Mesenchymal stem cell (in vitro differentiated cells and primary cell): ENCODE data around the gene SAXO2.
"Not testable (repeated sequence)": the region's sequence is repeated elsewhere in the genome, so short reads cannot be mapped to it uniquely, and the experiment has no call there.

Experiments used
- DNase-seq: peaks from one replicate; pipeline ENCODE4 v3.0.0-alpha.2; 2013
- H2AFZ ChIP-seq: one replicate; pipeline ENCODE4 v1.6.1; 2013; ENCODE audit warnings: low read depth, mild to moderate bottlenecking, control low read depth, inconsistent platforms, low read length, moderate library complexity
- H2AK5ac ChIP-seq: 2 replicates; pipeline ENCODE4 v1.6.1; 2013; ENCODE audit warnings: low read length, moderate library complexity, mild to moderate bottlenecking, inconsistent platforms; ENCODE audit not compliant: severe bottlenecking
- H2BK120ac ChIP-seq: one replicate; pipeline ENCODE4 v1.6.1; 2013; ENCODE audit warnings: low read depth, mild to moderate bottlenecking, inconsistent platforms, low read length, moderate library complexity
- H2BK12ac ChIP-seq, 2 experiments: one replicate each; pipeline ENCODE4 v1.6.1; 2013; ENCODE audit warnings: inconsistent platforms in 2 of 2, low read length in 2 of 2, mild to moderate bottlenecking in 2 of 2, moderate library complexity in 2 of 2, control low read depth in 1 of 2
- H2BK15ac ChIP-seq: one replicate; pipeline ENCODE4 v1.6.1; 2013; ENCODE audit warnings: mild to moderate bottlenecking, low read depth, inconsistent platforms; ENCODE audit not compliant: poor library complexity, severe bottlenecking
- H2BK5ac ChIP-seq: 2 replicates; pipeline ENCODE4 v1.6.1; 2013; ENCODE audit warnings: low read depth, mild to moderate bottlenecking, low read length, control low read depth, inconsistent platforms; ENCODE audit not compliant: poor library complexity, severe bottlenecking
- H3K14ac ChIP-seq, 2 experiments: one replicate each; pipeline ENCODE4 v1.6.1; 2013; ENCODE audit warnings: inconsistent platforms in 2 of 2, low read length in 2 of 2, control low read depth in 1 of 2, mild to moderate bottlenecking in 1 of 2, moderate library complexity in 1 of 2
- H3K18ac ChIP-seq, 2 experiments: one replicate each; pipeline ENCODE4 v1.6.1; 2013; ENCODE audit warnings: inconsistent platforms in 2 of 2, low read length in 2 of 2, control low read depth in 1 of 2, low read depth in 1 of 2, mild to moderate bottlenecking in 1 of 2
- H3K23ac ChIP-seq, 2 experiments: one replicate each; pipeline ENCODE4 v1.6.1; 2013; ENCODE audit warnings: inconsistent platforms in 2 of 2, low read length in 2 of 2, mild to moderate bottlenecking in 2 of 2, moderate library complexity in 2 of 2, control low read depth in 1 of 2
- H3K27ac ChIP-seq: 2 replicates; pipeline ENCODE4 v1.5.1; 2013; ENCODE audit warnings: mild to moderate bottlenecking, moderate library complexity, low read length, control low read depth, inconsistent platforms; ENCODE audit not compliant: poor library complexity, severe bottlenecking
- H3K27me3 ChIP-seq, 2 experiments: 2 replicates each; pipeline versions ENCODE4 v1.6.1 to v1.7.0; 2013; ENCODE audit warnings: low read length in 2 of 2, mild to moderate bottlenecking in 2 of 2, moderate library complexity in 2 of 2, control low read depth in 1 of 2, inconsistent platforms in 1 of 2; ENCODE audit not compliant: control insufficient read depth in 1 of 2, insufficient read depth in 1 of 2
- H3K36me3 ChIP-seq, 2 experiments: 2 replicates each; pipeline versions ENCODE4 v1.6.1 to v1.7.0; 2013; ENCODE audit warnings: low read length in 2 of 2, control low read depth in 1 of 2, inconsistent platforms in 1 of 2, low read depth in 1 of 2, mild to moderate bottlenecking in 1 of 2; ENCODE audit not compliant: insufficient read depth in 2 of 2, control insufficient read depth in 1 of 2
- H3K4ac ChIP-seq, 2 experiments: one replicate each; pipeline ENCODE4 v1.6.1; 2013; ENCODE audit warnings: inconsistent platforms in 2 of 2, low read length in 2 of 2, mild to moderate bottlenecking in 2 of 2, moderate library complexity in 2 of 2, control low read depth in 1 of 2, low read depth in 1 of 2
- H3K4me1 ChIP-seq: 2 replicates; pipeline ENCODE4 v1.6.1; 2013; ENCODE audit warnings: low read depth, low read length, control low read depth; ENCODE audit not compliant: control insufficient read depth, insufficient read depth
- H3K4me2 ChIP-seq: 2 replicates; pipeline ENCODE4 v1.6.1; 2013; ENCODE audit warnings: low read length, mild to moderate bottlenecking, inconsistent platforms; ENCODE audit not compliant: poor library complexity, severe bottlenecking
- H3K4me3 ChIP-seq, 2 experiments: 2 replicates each; pipeline versions ENCODE4 v1.5.1 to v1.7.0; 2013; ENCODE audit warnings: low read length in 2 of 2, mild to moderate bottlenecking in 2 of 2, control low read depth in 1 of 2, low read depth in 1 of 2; ENCODE audit not compliant: insufficient read depth in 1 of 2
- H3K79me1 ChIP-seq: replicated peaks from 2 replicates; pipeline ENCODE4 v1.6.1; 2013; ENCODE audit warnings: mild to moderate bottlenecking, control low read depth, low read length, inconsistent platforms; ENCODE audit not compliant: poor library complexity, severe bottlenecking
- H3K9ac ChIP-seq: 2 replicates; pipeline ENCODE4 v1.7.0; 2013; ENCODE audit warnings: mild to moderate bottlenecking, low read length, moderate library complexity
- H3K9me3 ChIP-seq: 2 replicates; pipeline ENCODE4 v1.7.0; 2013; ENCODE audit warnings: mild to moderate bottlenecking, low read length; ENCODE audit not compliant: control insufficient read depth
- H4K8ac ChIP-seq: one replicate; pipeline ENCODE4 v1.6.1; 2013; ENCODE audit warnings: inconsistent platforms, mild to moderate bottlenecking, low read length, moderate library complexity
- H4K91ac ChIP-seq: one replicate; pipeline ENCODE4 v1.6.1; 2013; ENCODE audit warnings: mild to moderate bottlenecking, low read length, inconsistent platforms
- WGBS: methylation state at CpG from one replicate; pipeline ENCODE4 v1.1.7; 2013; ENCODE audit warnings: mixed read lengths; 5-methylcytosine and 5-hydroxymethylcytosine counted together

SAXO2 gene

DNA sequence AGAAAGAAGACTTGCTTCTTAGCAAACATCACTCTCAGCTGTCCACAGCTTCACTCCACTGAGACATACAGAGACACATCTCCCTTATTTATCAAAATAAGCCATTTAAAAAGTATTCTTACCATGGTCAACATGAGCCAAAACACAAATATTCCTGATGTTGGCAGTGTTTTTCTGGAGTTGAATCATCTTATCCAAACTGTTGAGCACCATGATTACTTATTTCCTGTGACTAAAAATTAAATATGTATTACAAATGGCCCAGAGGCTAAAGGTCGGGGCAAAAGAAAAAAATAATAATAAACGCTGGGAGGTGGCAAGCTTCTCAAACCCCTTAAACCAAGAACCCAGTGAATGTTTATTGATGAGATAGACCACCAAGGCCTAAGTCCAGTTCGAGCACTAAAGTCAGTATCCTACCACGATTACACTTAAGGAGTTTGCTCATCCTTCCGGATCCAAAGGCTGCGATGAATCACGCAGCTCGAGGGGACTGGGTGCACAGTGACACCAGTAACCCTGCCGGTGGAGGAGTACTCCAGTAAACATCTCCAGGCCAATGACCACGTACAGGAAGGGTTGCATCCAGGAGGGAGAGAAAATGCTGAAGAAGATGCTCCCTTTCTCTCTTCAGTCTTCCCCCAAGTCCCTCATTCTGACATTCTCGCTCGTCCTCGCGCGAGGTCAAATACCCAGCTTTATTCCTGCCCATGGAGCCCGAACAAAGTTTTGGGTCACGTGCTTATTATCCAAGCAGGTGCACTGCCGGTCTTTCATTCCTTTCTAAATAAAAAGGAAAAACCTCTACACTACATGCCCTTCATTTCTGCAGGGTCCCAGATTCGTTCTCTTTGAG, 824 bp upstream of the SAXO2 start:
- not testable (repeated sequence) for H3K79me1 ChIP-seq, H2AK5ac ChIP-seq, H2BK15ac ChIP-seq, H4K8ac ChIP-seq, H3K4ac ChIP-seq, H3K4me1 ChIP-seq, H3K27me3 ChIP-seq, H2BK120ac ChIP-seq, H2BK5ac ChIP-seq, H3K23ac ChIP-seq, H4K91ac ChIP-seq, H3K27ac ChIP-seq, H3K9me3 ChIP-seq, H2BK12ac ChIP-seq, H3K14ac ChIP-seq
- 2% methylated on average over 15 of the region's 19 CpGs for WGBS
- Histone ChIP-seq H3K36me3 (peaks cover 0 to 38% of the 10 kb centered on the region in 2 experiments), H3K9ac (peak overlapping the region; percentile 92), H3K4me3 (peak overlapping the region; percentile 86 to 92), H3K4me2 (peak overlapping the region; percentile 95), H2AFZ (peak overlapping the region; percentile 96), H3K18ac (peak overlapping the region in 1 of 2 experiments; percentile 57)
- peak; percentile 87 for DNase-seq

DNA sequence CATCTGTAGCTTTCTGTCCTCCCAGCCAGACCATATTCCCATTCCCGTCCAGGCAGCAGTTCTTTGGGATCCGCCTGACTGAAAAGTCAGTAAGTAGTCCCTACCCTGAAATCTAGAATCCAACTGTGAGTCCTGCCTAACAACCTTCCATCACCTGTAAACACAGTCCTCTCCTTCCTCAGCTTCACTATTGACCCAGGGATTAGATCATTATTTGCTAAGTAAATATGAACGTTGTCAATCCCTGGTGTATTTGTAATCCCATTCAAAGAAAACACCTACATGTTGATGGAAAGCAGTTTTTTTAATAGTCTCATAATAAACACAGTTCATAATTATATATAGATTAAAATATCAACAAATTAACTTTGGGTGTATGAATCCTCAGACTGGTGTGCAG, 732 bp downstream of the SAXO2 start:
- no peaks in the 10 kb centered on the region for H3K9me3 ChIP-seq
- no peak overlapping the region for H2BK12ac ChIP-seq
- no peak overlapping the region for H4K8ac ChIP-seq
- no peak overlapping the region for H3K4ac ChIP-seq
- H2BK5ac ChIP-seq: no peak overlapping the region
- peak overlapping the region; percentile 95 for H3K4me2 ChIP-seq
- no peak overlapping the region for H3K14ac ChIP-seq
- H3K23ac ChIP-seq: no peak overlapping the region
- no peak overlapping the region for H3K27ac ChIP-seq
- H3K4me3 ChIP-seq: peak overlapping the region in 1 of 2 experiments; percentile 92
- H2AK5ac ChIP-seq: no peak overlapping the region
- peaks cover 3% of the 10 kb centered on the region for H3K4me1 ChIP-seq
- DNase-seq: no peak
- H3K27me3 ChIP-seq: no peaks in the 10 kb centered on the region
- no peak overlapping the region for H4K91ac ChIP-seq
- H3K18ac ChIP-seq: no peak overlapping the region
- no peak overlapping the region for H2BK120ac ChIP-seq
- H2BK15ac ChIP-seq: no peak overlapping the region
- WGBS: 18% methylated on average over 2 of the region's 3 CpGs
- peak overlapping the region; percentile 96 for H2AFZ ChIP-seq
- H3K36me3 ChIP-seq: peaks cover 0 to 23% of the 10 kb centered on the region in 2 experiments
- H3K79me1 ChIP-seq: peaks cover 2% of the 10 kb centered on the region
- peak overlapping the region; percentile 92 for H3K9ac ChIP-seq

DNA sequence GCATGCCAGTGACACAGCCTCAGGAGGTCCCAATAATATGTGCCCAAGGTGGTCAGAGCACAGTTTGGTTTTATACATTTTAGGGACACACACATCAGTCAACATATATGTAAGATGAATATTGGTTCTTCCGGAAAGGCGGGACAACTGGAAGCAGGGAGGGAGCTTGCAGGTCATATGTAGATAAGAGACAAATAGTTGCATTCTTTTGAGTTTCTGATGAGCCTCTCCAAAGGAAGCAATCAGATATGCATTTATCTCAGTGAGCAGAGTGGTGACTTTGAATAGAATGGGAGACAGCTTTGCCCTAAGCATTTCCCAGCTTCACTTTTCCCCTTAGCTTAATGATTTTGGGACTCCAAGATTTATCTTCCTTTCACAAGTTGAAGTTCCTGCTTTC, 4.5 kb downstream of the SAXO2 start:
- H3K27ac ChIP-seq, H3K79me1 ChIP-seq, H3K23ac ChIP-seq, H3K27me3 ChIP-seq, H2BK120ac ChIP-seq, H4K91ac ChIP-seq, H3K4me3 ChIP-seq, H3K9ac ChIP-seq, H2BK5ac ChIP-seq, H2AK5ac ChIP-seq, H3K9me3 ChIP-seq, H3K18ac ChIP-seq, H3K4ac ChIP-seq, H2BK15ac ChIP-seq, H2BK12ac ChIP-seq, H3K36me3 ChIP-seq, H4K8ac ChIP-seq, DNase-seq, H3K4me2 ChIP-seq, H3K4me1 ChIP-seq, H2AFZ ChIP-seq, H3K14ac ChIP-seq: not testable (repeated sequence)
- WGBS: 30% methylated on average over 2 of the region's 2 CpGs

DNA sequence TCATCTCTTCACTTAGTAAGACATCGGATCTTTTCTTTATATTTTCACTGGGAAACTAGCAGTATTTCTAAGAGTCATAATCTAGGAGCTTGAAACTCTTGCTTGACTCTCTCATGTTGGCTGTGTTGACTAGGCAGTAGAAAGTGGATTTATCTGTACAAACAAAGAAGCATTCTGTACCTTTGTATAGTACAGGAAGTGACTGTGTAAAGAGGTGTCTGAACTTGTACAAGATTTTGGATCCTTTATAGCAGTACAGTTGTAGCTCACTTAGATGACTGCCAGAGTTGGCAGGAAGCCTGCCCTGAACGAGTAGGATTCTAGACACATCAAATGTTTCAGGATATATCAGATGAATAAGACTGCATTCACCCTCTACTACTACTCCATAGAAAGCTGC, 5.8 kb downstream of the SAXO2 start:
- H3K79me1 ChIP-seq, H3K9me3 ChIP-seq, H2BK12ac ChIP-seq, H2BK15ac ChIP-seq, H3K23ac ChIP-seq, H3K18ac ChIP-seq, H3K36me3 ChIP-seq, H3K4me1 ChIP-seq, H2BK120ac ChIP-seq, H3K4me2 ChIP-seq, H3K27me3 ChIP-seq, H2AK5ac ChIP-seq, H3K14ac ChIP-seq, H3K27ac ChIP-seq, DNase-seq, H3K4me3 ChIP-seq, H2AFZ ChIP-seq, H3K4ac ChIP-seq, H2BK5ac ChIP-seq, H4K8ac ChIP-seq, H4K91ac ChIP-seq, H3K9ac ChIP-seq: not testable (repeated sequence)
- WGBS: no CpG with 5 or more reads among the region's 2 CpGs
